K562 (cell line): Measurements from ENCODE around the gene DNAJB11.

ENCODE experiments used
- POLR2A ChIP-seq: fragments of 450-650 bp; conservative IDR thresholded peaks from 2 replicates; pipeline ENCODE4 v1.6.1; 2016
- POLR2AphosphoS5 ChIP-seq: IDR thresholded peaks from 2 replicates; pipeline ENCODE4 v1.6.1; 2011; ENCODE audit warnings: mild to moderate bottlenecking, low read depth, low read length, moderate library complexity; ENCODE audit not compliant: control insufficient read depth, insufficient read depth
- TF ChIP-seq, protein P1 (sequence below), 3 experiments: IDR thresholded peaks in 2 of 3; conservative IDR thresholded peaks in 1 of 3; 2 replicates each; pipeline ENCODE4 v1.5.1; 2011 to 2012; ENCODE audit warnings: low read length in 3 of 3, mild to moderate bottlenecking in 3 of 3, control low read depth in 2 of 3, improper control_type of control experiment in 1 of 3, inconsistent platforms in 1 of 3, low read depth in 1 of 3, mixed read lengths in 1 of 3, moderate library complexity in 1 of 3; ENCODE audit not compliant: insufficient read depth in 2 of 3

DNA sequence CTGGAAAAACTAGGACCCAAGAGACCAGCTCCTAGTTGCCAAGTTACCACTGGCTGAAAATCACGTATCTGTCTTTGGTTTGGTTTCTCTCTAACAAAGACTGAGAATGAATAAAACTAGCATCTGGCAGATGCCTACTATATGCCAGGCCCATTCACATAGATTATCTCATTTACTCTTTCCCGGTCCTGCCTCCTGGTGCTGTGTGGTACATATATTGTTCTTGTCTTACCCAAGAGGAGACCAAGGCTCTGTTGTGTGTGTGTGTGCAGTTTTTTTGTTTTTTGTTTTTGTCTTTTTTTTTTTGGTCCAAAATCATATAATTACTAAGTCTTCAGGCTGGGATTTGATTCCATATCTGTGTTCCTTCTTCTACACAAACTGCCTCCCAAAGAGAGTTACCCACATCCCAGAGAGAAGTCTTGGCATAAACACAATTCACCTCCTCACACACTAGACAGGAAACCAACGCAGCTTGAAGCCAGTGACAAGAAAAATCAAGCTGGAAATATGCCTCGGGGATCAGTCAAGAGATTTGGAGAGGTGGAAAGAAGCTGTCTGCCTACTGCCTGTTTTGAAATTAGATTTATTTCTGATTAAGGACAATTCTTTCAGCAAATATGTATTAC, 43.2 kb downstream of the DNAJB11 start:
- TF ChIP-seq, protein P1, sequence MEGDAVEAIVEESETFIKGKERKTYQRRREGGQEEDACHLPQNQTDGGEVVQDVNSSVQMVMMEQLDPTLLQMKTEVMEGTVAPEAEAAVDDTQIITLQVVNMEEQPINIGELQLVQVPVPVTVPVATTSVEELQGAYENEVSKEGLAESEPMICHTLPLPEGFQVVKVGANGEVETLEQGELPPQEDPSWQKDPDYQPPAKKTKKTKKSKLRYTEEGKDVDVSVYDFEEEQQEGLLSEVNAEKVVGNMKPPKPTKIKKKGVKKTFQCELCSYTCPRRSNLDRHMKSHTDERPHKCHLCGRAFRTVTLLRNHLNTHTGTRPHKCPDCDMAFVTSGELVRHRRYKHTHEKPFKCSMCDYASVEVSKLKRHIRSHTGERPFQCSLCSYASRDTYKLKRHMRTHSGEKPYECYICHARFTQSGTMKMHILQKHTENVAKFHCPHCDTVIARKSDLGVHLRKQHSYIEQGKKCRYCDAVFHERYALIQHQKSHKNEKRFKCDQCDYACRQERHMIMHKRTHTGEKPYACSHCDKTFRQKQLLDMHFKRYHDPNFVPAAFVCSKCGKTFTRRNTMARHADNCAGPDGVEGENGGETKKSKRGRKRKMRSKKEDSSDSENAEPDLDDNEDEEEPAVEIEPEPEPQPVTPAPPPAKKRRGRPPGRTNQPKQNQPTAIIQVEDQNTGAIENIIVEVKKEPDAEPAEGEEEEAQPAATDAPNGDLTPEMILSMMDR (IDR thresholded peaks at IDR 0.05 in 2 of 3, conservative IDR thresholded peaks at IDR 0.05 in 1 of 3; ENCODE audit: insufficient read depth in 2 of 3, low read depth in 1 of 3, low read length in 3 of 3): no peak
- TF ChIP-seq POLR2AphosphoS5 (no peak), POLR2A (no peak)
